HepG2 (cell line): ENCODE measurements around the gene PVRIG. TPM values are rescaled to one million over a fixed set of nuclear protein-coding genes. Genes with fewer than 3 reads are reported as not detected.

Experiments
- AHR ChIP-seq: IDR thresholded peaks from 2 replicates; pipeline ENCODE4 v1.6.1; 2018; ENCODE audit warnings: missing genetic modification reagents, missing compliant biosample characterization
- ATM ChIP-seq: fragments of 450-650 bp; IDR thresholded peaks from 2 replicates; pipeline ENCODE4 v1.7.1; 2017; ENCODE audit warnings: mild to moderate bottlenecking, borderline replicate concordance
- CCDC6 ChIP-seq: sonication (generic); formaldehyde crosslinking; IDR thresholded peaks from 2 replicates; pipeline ENCODE4 v1.8.1; 2022; ENCODE audit warnings: mild to moderate bottlenecking, missing genetic modification reagents, moderate library complexity
- DRAP1 ChIP-seq: IDR thresholded peaks from 2 replicates; pipeline ENCODE4 v1.6.1; 2016; ENCODE audit warnings: missing genetic modification reagents, missing compliant biosample characterization
- HES4 ChIP-seq: sonication (generic); formaldehyde crosslinking; IDR thresholded peaks from 2 replicates; pipeline ENCODE4 v1.9.0; 2021; ENCODE audit warnings: mild to moderate bottlenecking, missing genetic modification reagents, borderline replicate concordance
- HNRNPK ChIP-seq: fragments of 200-400 bp; formaldehyde crosslinking; IDR thresholded peaks from 2 replicates; pipeline ENCODE4 v1.6.1; 2018; ENCODE audit warnings: low read length, low read depth, moderate library complexity, mild to moderate bottlenecking; ENCODE audit not compliant: poor library complexity, severe bottlenecking
- HNRNPUL1 ChIP-seq: fragments of 200-400 bp; formaldehyde crosslinking; IDR thresholded peaks from 2 replicates; pipeline ENCODE4 v1.6.1; 2017; ENCODE audit warnings: low read depth, mild to moderate bottlenecking, low read length, moderate library complexity
- HOXA3 ChIP-seq: sonication (generic); formaldehyde crosslinking; IDR thresholded peaks from 2 replicates; pipeline ENCODE4 v1.5.0; 2020; ENCODE audit warnings: missing genetic modification reagents
- IKZF4 ChIP-seq: sonication (generic); formaldehyde crosslinking; IDR thresholded peaks from 2 replicates; pipeline ENCODE4 v1.5.1; 2020; ENCODE audit warnings: borderline replicate concordance, mild to moderate bottlenecking, low read depth, missing genetic modification reagents; ENCODE audit errors: not compliant biosample characterization
- MAFK ChIP-seq, 2 experiments: IDR thresholded peaks in 1 of 2; conservative IDR thresholded peaks in 1 of 2; 2 replicates each; pipeline ENCODE4 v1.6.1; 2011; ENCODE audit warnings: improper control_type of control experiment in 2 of 2, low read length in 2 of 2
- MIER2 ChIP-seq: IDR thresholded peaks from 2 replicates; pipeline ENCODE4 v1.6.1; 2016; ENCODE audit warnings: missing biosample characterization, missing genetic modification reagents
- MYPOP ChIP-seq: sonication (generic); formaldehyde crosslinking; IDR thresholded peaks from 2 replicates; pipeline ENCODE4 v1.8.1; 2023; ENCODE audit warnings: mild to moderate bottlenecking, moderate library complexity, missing genetic modification reagents
- PHF8 ChIP-seq: sonication (generic); formaldehyde crosslinking; IDR thresholded peaks from 2 replicates; pipeline ENCODE4 v1.5.0; 2020; ENCODE audit warnings: missing genetic modification reagents
- RARA ChIP-seq: IDR thresholded peaks from 2 replicates; pipeline ENCODE4 v1.6.1; 2016; ENCODE audit warnings: missing genetic modification reagents, missing compliant biosample characterization
- ZC3H4 ChIP-seq: sonication (generic); formaldehyde crosslinking; IDR thresholded peaks from 2 replicates; pipeline ENCODE4 v1.4.0; 2020; ENCODE audit warnings: missing genetic modification reagents, borderline replicate concordance
- ZFP36 ChIP-seq: fragments of 150-350 bp; IDR thresholded peaks from 2 replicates; pipeline ENCODE4 v1.6.1; 2018; ENCODE audit warnings: borderline replicate concordance, low read length, low read depth; ENCODE audit not compliant: partially characterized antibody
- ZFP36L2 ChIP-seq: sonication (generic); formaldehyde crosslinking; IDR thresholded peaks from 2 replicates; pipeline ENCODE4 v1.4.0; 2020; ENCODE audit warnings: missing genetic modification reagents
- ZNF121 ChIP-seq: sonication (generic); formaldehyde crosslinking; IDR thresholded peaks from 2 replicates; pipeline ENCODE4 v1.5.0; 2020; ENCODE audit warnings: mild to moderate bottlenecking, missing genetic modification reagents
- ZNF17 ChIP-seq: sonication (generic); formaldehyde crosslinking; IDR thresholded peaks from 2 replicates; pipeline ENCODE4 v1.5.0; 2020; ENCODE audit warnings: mild to moderate bottlenecking, missing genetic modification reagents
- ZNF513 ChIP-seq: sonication (generic); formaldehyde crosslinking; conservative IDR thresholded peaks from 2 replicates; pipeline ENCODE4 v1.5.0; 2020; ENCODE audit warnings: missing genetic modification reagents
- polyA plus RNA-seq, 8 experiments: library from polyadenylated mRNA; depleted of rRNA in 3 of 8; stranded (reverse) in 7 of 8; unstranded in 1 of 8; fragments of >200 nt; fragmentation: Illumina TruSeq in 4 of 8; extraction: Trizol in 4 of 8; gene quantifications; 2 replicates each; pipeline versions ENCODE4 v1.2.1 to v1.2.3, GENCODE V29; 2011 to 2016; ENCODE audit warnings: low read depth in 4 of 8, missing spikeins in 1 of 8, mixed read lengths in 1 of 8; ENCODE audit not compliant: insufficient read depth in 1 of 8
- total RNA-seq, 5 experiments: library from RNA; depleted of rRNA; stranded (reverse); fragments of >200 nt; fragmentation: Illumina TruSeq; extraction: Trizol; gene quantifications; 2 replicates each; pipeline ENCODE4 v1.2.3, GENCODE V29; 2016; ENCODE audit warnings: low read depth in 1 of 5
- TF ChIP-seq, protein P1 (sequence below): sonication (generic); formaldehyde crosslinking; IDR thresholded peaks from 2 replicates; pipeline ENCODE4 v1.4.0; 2020; ENCODE audit warnings: missing genetic modification reagents
- TF ChIP-seq, protein P2 (sequence below): sonication (generic); formaldehyde crosslinking; IDR thresholded peaks from 2 replicates; pipeline ENCODE4 v1.5.0; 2020; ENCODE audit warnings: missing genetic modification reagents

The PVRIG gene
- total and polyA plus RNA-seq, 2 of the 13 experiments (the other 11 are each of a cell fraction or from before 2014, with no cell fraction given), result not detected

GRCh38 chr7:100177045-100178001 is 42.4 kb upstream of the PVRIG start, which contains the start of the genes GPC2 and STAG3 (continued):
- TF ChIP-seq ZNF513 (CRISPR knock-in tag) (no peak), HNRNPUL1 (no peak), MAFK (conservative IDR thresholded peaks at IDR 0.05 in 1 of 2, IDR thresholded peaks at IDR 0.05 in 1 of 2; ENCODE audit: low read length in 2 of 2) (no peak), HES4 (0 out of 2 replicates have a peak, but pooled peaks have one; percentile 31), AHR (no peak), MIER2 (CRISPR knock-in tag) (no peak), ZNF121 (CRISPR knock-in tag) (no peak), DRAP1 (CRISPR knock-in tag) (peak; percentile 45; the same call in 1 of the 2 replicates), IKZF4 (CRISPR knock-in tag) (no peak), ZNF17 (CRISPR knock-in tag) (no peak), ZFP36L2 (CRISPR knock-in tag) (no peak), ZFP36 (no peak), ZC3H4 (CRISPR knock-in tag) (no peak), ATM (no peak), CCDC6 (no peak), MYPOP (CRISPR knock-in tag) (0 out of 2 replicates have a peak, but pooled peaks have one; percentile 38), HOXA3 (peak; percentile 62), RARA (CRISPR knock-in tag) (no peak), HNRNPK (peak; percentile 57), PHF8 (CRISPR knock-in tag) (0 out of 2 replicates have a peak, but pooled peaks have one; percentile 34)
- TF ChIP-seq, protein P1, sequence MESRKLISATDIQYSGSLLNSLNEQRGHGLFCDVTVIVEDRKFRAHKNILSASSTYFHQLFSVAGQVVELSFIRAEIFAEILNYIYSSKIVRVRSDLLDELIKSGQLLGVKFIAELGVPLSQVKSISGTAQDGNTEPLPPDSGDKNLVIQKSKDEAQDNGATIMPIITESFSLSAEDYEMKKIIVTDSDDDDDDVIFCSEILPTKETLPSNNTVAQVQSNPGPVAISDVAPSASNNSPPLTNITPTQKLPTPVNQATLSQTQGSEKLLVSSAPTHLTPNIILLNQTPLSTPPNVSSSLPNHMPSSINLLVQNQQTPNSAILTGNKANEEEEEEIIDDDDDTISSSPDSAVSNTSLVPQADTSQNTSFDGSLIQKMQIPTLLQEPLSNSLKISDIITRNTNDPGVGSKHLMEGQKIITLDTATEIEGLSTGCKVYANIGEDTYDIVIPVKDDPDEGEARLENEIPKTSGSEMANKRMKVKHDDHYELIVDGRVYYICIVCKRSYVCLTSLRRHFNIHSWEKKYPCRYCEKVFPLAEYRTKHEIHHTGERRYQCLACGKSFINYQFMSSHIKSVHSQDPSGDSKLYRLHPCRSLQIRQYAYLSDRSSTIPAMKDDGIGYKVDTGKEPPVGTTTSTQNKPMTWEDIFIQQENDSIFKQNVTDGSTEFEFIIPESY (CRISPR knock-in tag), result peak; percentile 73
- TF ChIP-seq, protein P2, sequence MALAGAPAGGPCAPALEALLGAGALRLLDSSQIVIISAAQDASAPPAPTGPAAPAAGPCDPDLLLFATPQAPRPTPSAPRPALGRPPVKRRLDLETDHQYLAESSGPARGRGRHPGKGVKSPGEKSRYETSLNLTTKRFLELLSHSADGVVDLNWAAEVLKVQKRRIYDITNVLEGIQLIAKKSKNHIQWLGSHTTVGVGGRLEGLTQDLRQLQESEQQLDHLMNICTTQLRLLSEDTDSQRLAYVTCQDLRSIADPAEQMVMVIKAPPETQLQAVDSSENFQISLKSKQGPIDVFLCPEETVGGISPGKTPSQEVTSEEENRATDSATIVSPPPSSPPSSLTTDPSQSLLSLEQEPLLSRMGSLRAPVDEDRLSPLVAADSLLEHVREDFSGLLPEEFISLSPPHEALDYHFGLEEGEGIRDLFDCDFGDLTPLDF, result no peak
